Measurements from ENCODE around the gene OSBPL3. TPM values are rescaled to one million over a fixed set of nuclear protein-coding genes. Genes with fewer than 3 reads are reported as not detected.
A peak's percentile ranks its signal among the peaks of the same experiment; 100 is the strongest.

Gene OSBPL3
- total RNA-seq, 1 experiment from 2014 or later: 16.0 TPM

DNA sequence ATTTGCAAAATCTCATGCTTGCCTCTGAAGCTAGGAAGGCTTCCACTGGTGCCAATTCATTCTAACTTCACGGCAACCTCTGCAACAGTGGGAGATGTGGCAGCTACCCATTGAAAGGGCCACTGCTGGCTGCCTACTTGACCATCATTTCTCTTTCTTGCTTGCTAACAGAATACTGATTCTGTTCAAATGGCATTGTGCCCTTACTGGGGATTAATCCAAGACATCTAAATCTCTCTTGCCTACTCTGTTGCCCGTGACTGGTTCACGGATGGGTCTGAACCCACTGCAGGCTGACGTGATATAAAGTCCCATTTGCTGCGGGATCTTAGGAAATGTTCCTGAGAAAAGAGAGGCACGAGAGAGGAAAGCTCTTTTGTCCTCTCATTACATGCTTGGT is 171.5 kb downstream of the OSBPL3 start:
- Mint-ChIP-seq H3K4me1 (no peaks in the 10 kb centered on the region), H3K27me3 (ENCODE audit: low read depth) (no peaks in the 10 kb centered on the region), H3K27ac (no peak overlapping the region), H3K36me3 (peaks cover 4% of the 10 kb centered on the region), H3K9me3 (no peaks in the 10 kb centered on the region), H3K4me3 (no peak overlapping the region)
- TF ChIP-seq, protein P1, sequence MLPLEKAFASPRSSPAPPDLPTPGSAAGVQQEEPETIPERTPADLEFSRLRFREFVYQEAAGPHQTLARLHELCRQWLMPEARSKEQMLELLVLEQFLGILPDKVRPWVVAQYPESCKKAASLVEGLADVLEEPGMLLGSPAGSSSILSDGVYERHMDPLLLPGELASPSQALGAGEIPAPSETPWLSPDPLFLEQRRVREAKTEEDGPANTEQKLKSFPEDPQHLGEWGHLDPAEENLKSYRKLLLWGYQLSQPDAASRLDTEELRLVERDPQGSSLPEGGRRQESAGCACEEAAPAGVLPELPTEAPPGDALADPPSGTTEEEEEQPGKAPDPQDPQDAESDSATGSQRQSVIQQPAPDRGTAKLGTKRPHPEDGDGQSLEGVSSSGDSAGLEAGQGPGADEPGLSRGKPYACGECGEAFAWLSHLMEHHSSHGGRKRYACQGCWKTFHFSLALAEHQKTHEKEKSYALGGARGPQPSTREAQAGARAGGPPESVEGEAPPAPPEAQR (CRISPR knock-in tag; IDR thresholded peaks at IDR 0.05): no peak
- TF ChIP-seq, protein P2, sequence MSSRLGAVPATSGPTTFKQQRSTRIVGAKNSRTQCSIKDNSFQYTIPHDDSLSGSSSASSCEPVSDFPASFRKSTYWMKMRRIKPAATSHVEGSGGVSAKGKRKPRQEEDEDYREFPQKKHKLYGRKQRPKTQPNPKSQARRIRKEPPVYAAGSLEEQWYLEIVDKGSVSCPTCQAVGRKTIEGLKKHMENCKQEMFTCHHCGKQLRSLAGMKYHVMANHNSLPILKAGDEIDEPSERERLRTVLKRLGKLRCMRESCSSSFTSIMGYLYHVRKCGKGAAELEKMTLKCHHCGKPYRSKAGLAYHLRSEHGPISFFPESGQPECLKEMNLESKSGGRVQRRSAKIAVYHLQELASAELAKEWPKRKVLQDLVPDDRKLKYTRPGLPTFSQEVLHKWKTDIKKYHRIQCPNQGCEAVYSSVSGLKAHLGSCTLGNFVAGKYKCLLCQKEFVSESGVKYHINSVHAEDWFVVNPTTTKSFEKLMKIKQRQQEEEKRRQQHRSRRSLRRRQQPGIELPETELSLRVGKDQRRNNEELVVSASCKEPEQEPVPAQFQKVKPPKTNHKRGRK (CRISPR knock-in tag; IDR thresholded peaks at IDR 0.05; ENCODE audit: borderline replicate concordance): no peak
- TF ChIP-seq FOXJ3 (CRISPR knock-in tag; IDR thresholded peaks at IDR 0.05; ENCODE audit: borderline replicate concordance): no peak
- TF ChIP-seq SOX15 (CRISPR knock-in tag; IDR thresholded peaks at IDR 0.05): no peak
- no peak for TF ChIP-seq CBFB (CRISPR knock-in tag; IDR thresholded peaks at IDR 0.05; ENCODE audit: low read depth)
- no peak for TF ChIP-seq NFYB (CRISPR knock-in tag; conservative IDR thresholded peaks at IDR 0.05; ENCODE audit: low read depth)
- no peak for TF ChIP-seq RELA (CRISPR knock-in tag; IDR thresholded peaks at IDR 0.05; ENCODE audit: borderline replicate concordance)
- TF ChIP-seq, protein P3, sequence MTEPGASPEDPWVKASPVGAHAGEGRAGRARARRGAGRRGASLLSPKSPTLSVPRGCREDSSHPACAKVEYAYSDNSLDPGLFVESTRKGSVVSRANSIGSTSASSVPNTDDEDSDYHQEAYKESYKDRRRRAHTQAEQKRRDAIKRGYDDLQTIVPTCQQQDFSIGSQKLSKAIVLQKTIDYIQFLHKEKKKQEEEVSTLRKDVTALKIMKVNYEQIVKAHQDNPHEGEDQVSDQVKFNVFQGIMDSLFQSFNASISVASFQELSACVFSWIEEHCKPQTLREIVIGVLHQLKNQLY (CRISPR knock-in tag; IDR thresholded peaks at IDR 0.05): no peak
- TF ChIP-seq, protein P4, sequence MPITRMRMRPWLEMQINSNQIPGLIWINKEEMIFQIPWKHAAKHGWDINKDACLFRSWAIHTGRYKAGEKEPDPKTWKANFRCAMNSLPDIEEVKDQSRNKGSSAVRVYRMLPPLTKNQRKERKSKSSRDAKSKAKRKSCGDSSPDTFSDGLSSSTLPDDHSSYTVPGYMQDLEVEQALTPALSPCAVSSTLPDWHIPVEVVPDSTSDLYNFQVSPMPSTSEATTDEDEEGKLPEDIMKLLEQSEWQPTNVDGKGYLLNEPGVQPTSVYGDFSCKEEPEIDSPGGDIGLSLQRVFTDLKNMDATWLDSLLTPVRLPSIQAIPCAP (CRISPR knock-in tag; IDR thresholded peaks at IDR 0.05): no peak
- no peak for TF ChIP-seq SMAD4 (CRISPR knock-in tag; IDR thresholded peaks at IDR 0.05)
- no peak for TF ChIP-seq ZNF396 (CRISPR knock-in tag; IDR thresholded peaks at IDR 0.05; ENCODE audit: borderline replicate concordance)
- DNase-seq (ENCODE audit: low spot score) (no peak), ATAC-seq (no peak)
- POLR2A ChIA-PET: no interaction called here
- CTCF ChIA-PET: no interaction called here

DNA sequence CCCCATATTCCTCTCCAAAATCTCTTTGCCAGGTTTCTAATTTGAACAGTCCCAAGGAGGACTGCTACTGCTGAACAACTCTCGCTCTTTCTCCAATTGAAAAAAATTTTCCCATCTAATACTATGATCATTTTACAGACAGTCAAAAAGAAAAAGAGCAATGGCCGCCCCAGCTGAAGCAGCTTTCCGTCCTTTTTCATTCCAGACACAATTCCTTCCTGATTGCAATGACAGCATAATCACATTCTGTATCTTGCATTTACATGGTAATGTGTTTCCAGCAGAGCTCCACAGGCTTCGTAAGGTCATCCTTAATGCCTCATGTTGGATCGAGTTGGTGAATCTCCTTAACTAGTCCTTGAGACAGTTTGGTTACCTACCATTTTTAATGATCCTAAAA is 177.7 kb downstream of the OSBPL3 start:
- Mint-ChIP-seq H3K27ac (no peak overlapping the region), H3K9me3 (peaks cover 3% of the 10 kb centered on the region; the same call in 1 of the 2 replicates), H3K4me3 (no peak overlapping the region), H3K27me3 (ENCODE audit: low read depth) (no peaks in the 10 kb centered on the region), H3K36me3 (peaks cover 23% of the 10 kb centered on the region), H3K4me1 (peaks cover 3% of the 10 kb centered on the region)
- TF ChIP-seq, protein P5, sequence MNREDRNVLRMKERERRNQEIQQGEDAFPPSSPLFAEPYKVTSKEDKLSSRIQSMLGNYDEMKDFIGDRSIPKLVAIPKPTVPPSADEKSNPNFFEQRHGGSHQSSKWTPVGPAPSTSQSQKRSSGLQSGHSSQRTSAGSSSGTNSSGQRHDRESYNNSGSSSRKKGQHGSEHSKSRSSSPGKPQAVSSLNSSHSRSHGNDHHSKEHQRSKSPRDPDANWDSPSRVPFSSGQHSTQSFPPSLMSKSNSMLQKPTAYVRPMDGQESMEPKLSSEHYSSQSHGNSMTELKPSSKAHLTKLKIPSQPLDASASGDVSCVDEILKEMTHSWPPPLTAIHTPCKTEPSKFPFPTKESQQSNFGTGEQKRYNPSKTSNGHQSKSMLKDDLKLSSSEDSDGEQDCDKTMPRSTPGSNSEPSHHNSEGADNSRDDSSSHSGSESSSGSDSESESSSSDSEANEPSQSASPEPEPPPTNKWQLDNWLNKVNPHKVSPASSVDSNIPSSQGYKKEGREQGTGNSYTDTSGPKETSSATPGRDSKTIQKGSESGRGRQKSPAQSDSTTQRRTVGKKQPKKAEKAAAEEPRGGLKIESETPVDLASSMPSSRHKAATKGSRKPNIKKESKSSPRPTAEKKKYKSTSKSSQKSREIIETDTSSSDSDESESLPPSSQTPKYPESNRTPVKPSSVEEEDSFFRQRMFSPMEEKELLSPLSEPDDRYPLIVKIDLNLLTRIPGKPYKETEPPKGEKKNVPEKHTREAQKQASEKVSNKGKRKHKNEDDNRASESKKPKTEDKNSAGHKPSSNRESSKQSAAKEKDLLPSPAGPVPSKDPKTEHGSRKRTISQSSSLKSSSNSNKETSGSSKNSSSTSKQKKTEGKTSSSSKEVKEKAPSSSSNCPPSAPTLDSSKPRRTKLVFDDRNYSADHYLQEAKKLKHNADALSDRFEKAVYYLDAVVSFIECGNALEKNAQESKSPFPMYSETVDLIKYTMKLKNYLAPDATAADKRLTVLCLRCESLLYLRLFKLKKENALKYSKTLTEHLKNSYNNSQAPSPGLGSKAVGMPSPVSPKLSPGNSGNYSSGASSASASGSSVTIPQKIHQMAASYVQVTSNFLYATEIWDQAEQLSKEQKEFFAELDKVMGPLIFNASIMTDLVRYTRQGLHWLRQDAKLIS (CRISPR knock-in tag; IDR thresholded peaks at IDR 0.05; ENCODE audit: borderline replicate concordance): no peak
- TF ChIP-seq TEAD1 (CRISPR knock-in tag; IDR thresholded peaks at IDR 0.05): 0 out of 2 replicates have a peak, but pooled peaks have one; percentile 35
- no peak for TF ChIP-seq ZNF138 (CRISPR knock-in tag; conservative IDR thresholded peaks at IDR 0.05)
- TF ChIP-seq NFE2L1 (CRISPR knock-in tag; IDR thresholded peaks at IDR 0.05): 0 out of 2 replicates have a peak, but pooled peaks have one; percentile 29
- POLR2A ChIA-PET: interaction anchor here (0.6 kb wide), 1 partner anchor 332 kb away, joined by 4 read pairs; no protein-coding TSS in a partner anchor
- CTCF ChIA-PET: interaction anchor here (1.5 kb wide), 1 partner anchor 10 kb away, joined by 9 read pairs; no protein-coding TSS in a partner anchor
- no peak for DNase-seq (ENCODE audit: low spot score)
- ATAC-seq: no peak; the same call in 1 of the 2 replicates
